ENCODE data around the gene TRPC4AP.

TRPC4AP gene

DNA sequence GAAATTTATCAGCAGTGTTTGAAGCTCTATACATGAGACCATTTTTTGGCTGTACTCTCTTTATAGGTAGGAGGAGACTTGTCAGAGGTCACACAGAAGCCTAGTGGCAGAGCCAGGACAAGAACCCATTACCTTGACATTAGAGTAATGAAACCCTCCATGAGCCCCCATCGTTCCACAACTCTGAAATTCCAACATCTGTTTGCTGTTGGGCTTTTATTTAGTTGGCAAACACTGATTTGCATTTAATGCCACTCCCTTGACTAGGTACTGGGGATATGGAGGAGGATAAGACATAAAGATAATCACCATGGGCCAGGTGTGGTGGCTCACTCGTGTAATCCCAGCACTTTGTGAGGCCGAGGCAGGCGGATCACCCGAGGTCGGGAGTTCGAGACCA lies 138.6 kb downstream of the TRPC4AP start:
- no peak overlapping the region for H3K4me3 ChIP-seq (ENCODE audit: low read length, poor library complexity, severe bottlenecking)
- peaks cover 9% of the 10 kb centered on the region for H3K79me2 ChIP-seq (ENCODE audit: insufficient read depth, low read length)
- H3K9me3 ChIP-seq (ENCODE audit: insufficient read depth, low read depth, low read length): no peaks in the 10 kb centered on the region
- TF ChIP-seq EZH2phosphoT487 (IDR thresholded peaks at IDR 0.05; ENCODE audit: borderline replicate concordance): no peak
- TF ChIP-seq, protein P1, sequence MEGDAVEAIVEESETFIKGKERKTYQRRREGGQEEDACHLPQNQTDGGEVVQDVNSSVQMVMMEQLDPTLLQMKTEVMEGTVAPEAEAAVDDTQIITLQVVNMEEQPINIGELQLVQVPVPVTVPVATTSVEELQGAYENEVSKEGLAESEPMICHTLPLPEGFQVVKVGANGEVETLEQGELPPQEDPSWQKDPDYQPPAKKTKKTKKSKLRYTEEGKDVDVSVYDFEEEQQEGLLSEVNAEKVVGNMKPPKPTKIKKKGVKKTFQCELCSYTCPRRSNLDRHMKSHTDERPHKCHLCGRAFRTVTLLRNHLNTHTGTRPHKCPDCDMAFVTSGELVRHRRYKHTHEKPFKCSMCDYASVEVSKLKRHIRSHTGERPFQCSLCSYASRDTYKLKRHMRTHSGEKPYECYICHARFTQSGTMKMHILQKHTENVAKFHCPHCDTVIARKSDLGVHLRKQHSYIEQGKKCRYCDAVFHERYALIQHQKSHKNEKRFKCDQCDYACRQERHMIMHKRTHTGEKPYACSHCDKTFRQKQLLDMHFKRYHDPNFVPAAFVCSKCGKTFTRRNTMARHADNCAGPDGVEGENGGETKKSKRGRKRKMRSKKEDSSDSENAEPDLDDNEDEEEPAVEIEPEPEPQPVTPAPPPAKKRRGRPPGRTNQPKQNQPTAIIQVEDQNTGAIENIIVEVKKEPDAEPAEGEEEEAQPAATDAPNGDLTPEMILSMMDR (conservative IDR thresholded peaks at IDR 0.05; ENCODE audit: low read length): no peak
- peaks cover 12% of the 10 kb centered on the region for H3K4me1 ChIP-seq (ENCODE audit: insufficient read depth, low read length, poor library complexity, severe bottlenecking)
- peak overlapping the region; percentile 97 for H3K4me2 ChIP-seq (ENCODE audit: low read depth, low read length, poor library complexity, severe bottlenecking)
- no peaks in the 10 kb centered on the region for H3F3A ChIP-seq (ENCODE audit: low read depth)
- H2AFZ ChIP-seq (ENCODE audit: low read length): no peak overlapping the region
- no peaks in the 10 kb centered on the region for H3K36me3 ChIP-seq (ENCODE audit: insufficient read depth, low read length)
- H3K9ac ChIP-seq (ENCODE audit: low read depth, low read length, poor library complexity, severe bottlenecking): no peak overlapping the region
- H3K9me2 ChIP-seq (replicated peaks; ENCODE audit: low read depth, low read length): no peaks in the 10 kb centered on the region
- H3K27me3 ChIP-seq (ENCODE audit: insufficient read depth, low read length, poor library complexity, severe bottlenecking): no peaks in the 10 kb centered on the region
- H4K20me1 ChIP-seq (ENCODE audit: insufficient read depth, low read length, poor library complexity, severe bottlenecking): no peaks in the 10 kb centered on the region

DNA sequence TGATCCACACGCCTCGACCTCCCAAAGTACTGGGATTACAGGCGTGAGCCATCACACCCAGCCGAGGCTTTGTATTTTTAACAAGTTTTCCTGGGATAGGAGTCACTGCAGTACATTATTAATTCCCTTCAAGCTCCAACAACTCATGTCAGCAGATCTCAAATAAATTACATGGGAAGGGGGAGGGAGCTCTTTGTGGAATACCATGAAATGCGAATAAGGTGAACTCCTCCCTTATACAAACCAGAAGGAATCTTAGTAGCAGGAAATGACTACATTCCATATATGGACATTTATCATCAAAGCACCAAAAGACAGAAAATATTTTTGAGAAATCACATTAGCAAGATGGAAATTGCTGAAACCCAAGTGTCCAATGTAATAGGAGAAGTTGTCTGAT lies 139.9 kb downstream of the TRPC4AP start:
- no peak overlapping the region for H3K4me2 ChIP-seq (ENCODE audit: low read depth, low read length, poor library complexity, severe bottlenecking)
- H3K9me2 ChIP-seq (replicated peaks; ENCODE audit: low read depth, low read length): no peaks in the 10 kb centered on the region
- H3K9ac ChIP-seq (ENCODE audit: low read depth, low read length, poor library complexity, severe bottlenecking): no peak overlapping the region
- no peak overlapping the region for H2AFZ ChIP-seq (ENCODE audit: low read length)
- H3F3A ChIP-seq (ENCODE audit: low read depth): no peaks in the 10 kb centered on the region
- no peak overlapping the region for H3K4me3 ChIP-seq (ENCODE audit: low read length, poor library complexity, severe bottlenecking)
- peaks cover 9% of the 10 kb centered on the region for H3K79me2 ChIP-seq (ENCODE audit: insufficient read depth, low read length)
- TF ChIP-seq EZH2phosphoT487 (IDR thresholded peaks at IDR 0.05; ENCODE audit: borderline replicate concordance): no peak
- TF ChIP-seq, protein P1 (conservative IDR thresholded peaks at IDR 0.05; ENCODE audit: low read length): no peak
- H3K36me3 ChIP-seq (ENCODE audit: insufficient read depth, low read length): no peaks in the 10 kb centered on the region
- H4K20me1 ChIP-seq (ENCODE audit: insufficient read depth, low read length, poor library complexity, severe bottlenecking): no peaks in the 10 kb centered on the region
- H3K9me3 ChIP-seq (ENCODE audit: insufficient read depth, low read depth, low read length): no peaks in the 10 kb centered on the region
- no peaks in the 10 kb centered on the region for H3K27me3 ChIP-seq (ENCODE audit: insufficient read depth, low read length, poor library complexity, severe bottlenecking)
- H3K4me1 ChIP-seq (ENCODE audit: insufficient read depth, low read length, poor library complexity, severe bottlenecking): peaks cover 12% of the 10 kb centered on the region

Measured in Loucy (cell line).